Mucosa of gallbladder (tissue), 1 donor: ENCODE data around the gene PTPRN2. TPM values are rescaled to one million over a fixed set of nuclear protein-coding genes. Genes with fewer than 3 reads are reported as not detected.

ENCODE experiments used
- DNase-seq: peaks from one replicate; pipeline ENCODE4 v3.0.0-alpha.2; 2020; ENCODE audit warnings: low spot score
- total RNA-seq: library from RNA; stranded (reverse); gene quantifications from one replicate; pipeline ENCODE4 v1.2.1, GENCODE V29; 2021
- donor health status: DM: no; HTN: no; CAD: no.

Gene PTPRN2
- total RNA-seq, 1 donor from 2014 or later: 11.9 TPM

- no peak for DNase-seq
Observed at GRCh38 chr7:158073845-158074840, 513.5 kb downstream of the PTPRN2 start.

GRCh38 chr7:158072991-158073730, 514.5 kb downstream of the PTPRN2 start:
- no peak for DNase-seq

GRCh38 chr7:158070222-158070920, 517.3 kb downstream of the PTPRN2 start:
- no peak for DNase-seq

GRCh38 chr7:158068853-158069252, 518.8 kb downstream of the PTPRN2 start:
- DNase-seq: no peak

DNA sequence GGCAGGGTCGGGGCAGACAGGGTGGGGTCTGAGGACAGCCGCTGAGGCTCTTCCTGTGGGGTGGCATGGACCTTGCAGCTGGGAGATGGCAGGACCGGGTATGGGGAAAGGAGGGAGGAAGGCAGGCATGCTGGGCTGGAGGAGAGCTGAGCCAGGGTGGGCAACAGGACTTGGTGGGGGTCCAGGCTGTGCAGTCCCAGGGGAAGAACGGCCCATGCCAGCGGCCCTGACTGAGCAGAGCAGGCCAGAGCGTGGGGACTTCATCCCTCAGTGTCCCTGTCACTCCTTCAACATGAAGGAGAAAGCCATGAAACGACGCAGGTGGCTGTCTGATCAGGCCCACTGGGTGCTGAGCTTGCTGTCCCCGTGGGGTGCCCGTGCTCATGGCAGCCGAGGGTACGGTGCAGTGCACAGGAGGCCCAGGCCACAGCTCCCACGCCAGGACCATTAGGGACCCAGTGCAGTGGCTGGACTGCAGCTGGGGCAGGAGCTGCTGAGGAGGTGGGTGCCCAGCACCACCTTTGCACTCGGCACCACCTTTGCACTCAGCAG, 519.6 kb downstream of the PTPRN2 start:
- DNase-seq: no peak

GRCh38 chr7:158067219-158067930, 520.2 kb downstream of the PTPRN2 start:
- no peak for DNase-seq

- no peak for DNase-seq
Observed at GRCh38 chr7:158066085-158066484, 521.5 kb downstream of the PTPRN2 start.

DNA sequence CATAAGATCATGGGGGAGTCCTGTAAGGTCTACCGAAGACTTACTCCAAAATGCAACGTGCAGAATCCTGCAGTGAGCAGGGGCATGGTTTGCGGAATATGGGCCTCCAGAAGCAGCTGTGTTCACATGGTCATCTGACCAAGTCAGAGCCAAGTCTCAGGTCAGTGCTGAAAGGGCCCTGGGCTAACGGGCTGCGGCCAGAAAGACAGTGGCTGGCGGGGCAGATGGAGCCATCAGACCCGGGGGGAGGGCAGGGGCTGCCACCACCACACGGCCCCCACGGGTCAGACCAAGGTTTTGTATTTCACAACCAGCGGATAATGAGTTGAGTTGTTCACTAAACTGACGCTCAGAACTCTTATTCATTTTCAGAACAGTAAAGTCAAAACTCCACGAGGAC, 522.3 kb downstream of the PTPRN2 start:
- no peak for DNase-seq

- no peak for DNase-seq
Observed at GRCh38 chr7:158064631-158065030, 523.0 kb downstream of the PTPRN2 start.

- no peak for DNase-seq
Observed at GRCh38 chr7:158063850-158064610, 523.6 kb downstream of the PTPRN2 start.

GRCh38 chr7:158062661-158063060, 525.0 kb downstream of the PTPRN2 start:
- DNase-seq: no peak

DNA sequence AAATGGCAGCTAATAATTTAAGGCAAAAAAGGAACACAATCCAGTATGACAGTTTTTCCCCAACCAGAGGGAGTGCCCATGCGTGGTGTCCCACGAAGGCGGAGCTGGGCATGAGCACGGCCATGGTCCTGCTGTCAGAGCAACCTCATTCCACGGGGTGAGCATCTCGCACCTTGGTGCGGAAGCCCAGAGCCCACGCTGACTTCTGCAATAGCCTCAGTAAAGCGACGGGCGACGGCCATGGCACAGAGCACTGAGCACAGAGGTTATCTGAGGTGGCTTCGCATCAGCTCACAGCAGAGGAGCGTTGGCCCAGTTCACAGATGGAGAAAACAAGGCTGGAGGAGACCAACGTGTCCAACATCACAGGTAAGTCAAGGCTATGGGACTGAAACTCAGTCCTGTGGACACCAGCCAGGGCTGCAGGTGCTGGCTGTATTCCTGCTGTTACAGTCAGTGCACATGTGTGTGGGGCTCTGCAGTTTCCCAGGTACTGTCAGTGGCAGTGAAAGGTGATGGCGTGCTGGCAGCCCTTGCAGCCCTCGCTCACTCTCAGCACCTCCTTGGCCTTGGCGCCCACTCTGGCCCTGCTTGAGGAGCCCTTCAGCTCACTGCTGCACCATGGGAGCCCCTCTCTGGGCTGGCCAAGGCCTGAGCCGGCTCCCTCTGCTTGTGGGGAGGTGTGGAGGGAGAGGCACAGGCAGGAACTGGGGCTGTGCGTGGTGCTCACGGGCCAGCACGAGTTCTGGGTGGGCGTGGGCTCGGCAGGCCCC, 525.6 kb downstream of the PTPRN2 start:
- no peak for DNase-seq

GRCh38 chr7:158061026-158061630, 526.5 kb downstream of the PTPRN2 start:
- DNase-seq: no peak

GRCh38 chr7:158060216-158060615, 527.4 kb downstream of the PTPRN2 start:
- DNase-seq: no peak

DNA sequence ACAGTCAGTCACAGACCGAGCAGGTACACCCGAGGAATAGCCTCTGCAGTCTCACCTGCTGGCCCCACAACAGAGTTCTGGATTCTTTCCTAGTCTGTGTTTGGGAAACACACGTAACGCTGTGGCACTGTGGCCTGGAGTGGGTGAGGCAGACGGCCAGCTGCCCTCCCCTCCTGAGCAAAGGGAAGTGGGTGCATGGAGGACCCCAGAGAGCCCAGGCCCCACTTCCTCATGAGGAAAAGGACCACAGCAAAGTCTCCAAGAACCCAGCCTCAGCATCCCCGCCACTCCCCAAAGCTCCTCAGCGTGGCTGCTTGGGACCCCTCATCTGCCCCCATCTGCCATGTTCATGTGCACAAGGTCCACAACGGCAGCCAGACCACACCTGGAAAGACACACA, 530.2 kb downstream of the PTPRN2 start:
- DNase-seq: no peak

- DNase-seq: no peak
Observed at GRCh38 chr7:158056761-158057160, 530.9 kb downstream of the PTPRN2 start.

DNA sequence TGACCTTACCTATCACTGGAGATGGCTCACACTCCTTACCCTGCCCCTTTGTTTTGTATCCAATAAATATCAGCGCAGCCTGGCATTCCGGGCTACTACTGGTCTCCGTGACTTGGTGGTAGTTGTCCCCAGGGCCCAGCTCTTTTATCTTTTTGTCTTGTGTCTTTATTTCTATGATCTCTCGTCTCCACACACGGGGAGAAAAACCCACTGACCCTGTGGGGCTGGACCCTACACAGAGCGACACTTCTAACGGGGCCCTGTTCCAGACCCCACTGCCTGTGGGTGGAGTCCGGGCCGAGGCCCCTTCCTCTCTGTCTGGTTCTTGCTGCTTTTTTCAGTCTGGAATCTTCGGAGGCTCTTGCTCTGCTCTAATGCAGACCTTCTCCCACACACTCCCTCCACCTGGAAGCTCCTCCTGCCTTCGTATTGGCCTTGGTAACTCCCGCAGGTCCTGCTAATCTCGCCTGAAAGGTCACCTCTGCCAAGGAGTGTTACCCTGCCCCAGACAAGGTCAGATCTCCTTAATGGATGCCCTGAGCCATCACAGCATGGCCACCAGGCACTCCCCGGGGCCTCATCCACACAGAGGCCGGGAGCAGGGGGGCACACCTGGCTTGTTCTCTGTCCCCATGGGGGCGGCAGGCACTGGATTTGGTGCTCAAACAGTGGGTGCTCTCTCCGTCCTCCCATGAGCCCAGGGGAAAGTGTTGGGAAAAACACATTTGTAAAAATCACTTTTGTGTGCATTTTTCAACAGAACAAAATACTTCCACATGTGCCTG, 531.7 kb downstream of the PTPRN2 start:
- DNase-seq: no peak

DNA sequence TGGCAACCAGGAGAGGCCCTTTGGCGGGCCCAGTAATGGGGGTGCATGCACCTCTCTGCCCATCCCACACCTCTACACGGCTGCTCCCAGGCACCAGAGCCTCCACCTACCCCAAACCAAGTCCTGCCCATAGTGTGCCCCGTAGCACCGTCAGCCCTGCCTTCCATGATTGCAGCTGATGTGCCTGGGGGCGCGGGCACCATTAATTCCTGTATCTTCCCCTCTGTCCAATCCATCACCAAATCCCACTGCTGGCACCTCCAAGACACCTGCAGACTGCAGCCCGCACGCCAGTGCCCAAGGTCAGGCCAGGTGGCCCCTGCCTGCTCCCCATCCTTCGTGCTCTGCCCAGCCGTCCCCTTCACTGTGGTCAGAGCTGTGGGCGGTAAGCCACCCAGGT, 533.0 kb downstream of the PTPRN2 start:
- no peak for DNase-seq
